GM18519 (cell line): Measurements from ENCODE around the gene PSTPIP2.

ENCODE experiments used
- ATAC-seq: cut with Tn5 transposase; IDR thresholded peaks from one replicate; pipeline ENCODE4 v1.9.1; 2021; ENCODE audit warnings: mild to moderate bottlenecking, moderate library complexity; ENCODE audit not compliant: unreplicated experiment, low FRiP score

Gene PSTPIP2

GRCh38 chr18:46040033-46040746 is 31.9 kb downstream of the PSTPIP2 start:
- no peak for ATAC-seq

GRCh38 chr18:46037512-46038305 is 34.4 kb downstream of the PSTPIP2 start:
- ATAC-seq, result no peak

GRCh38 chr18:46035696-46036680 is 36.1 kb downstream of the PSTPIP2 start:
- no peak for ATAC-seq

- no peak for ATAC-seq
These were observed 37.8 kb downstream of the PSTPIP2 start for GRCh38 chr18:46034230-46034629.

GRCh38 chr18:46031741-46032140 is 40.3 kb downstream of the PSTPIP2 start:
- ATAC-seq, result no peak

- ATAC-seq, result no peak
These were observed 43.5 kb downstream of the PSTPIP2 start for GRCh38 chr18:46028536-46028891.

- no peak for ATAC-seq
These were observed 52.1 kb downstream of the PSTPIP2 start for GRCh38 chr18:46019936-46020335.

GRCh38 chr18:46013484-46014189 is 58.4 kb downstream of the PSTPIP2 start:
- ATAC-seq, result no peak

- ATAC-seq, result no peak
These were observed 61.4 kb downstream of the PSTPIP2 start for GRCh38 chr18:46010676-46011075.

- no peak for ATAC-seq
These were observed 62.0 kb downstream of the PSTPIP2 start for GRCh38 chr18:46010050-46010449.

- ATAC-seq, result no peak
These were observed 62.8 kb downstream of the PSTPIP2 start for GRCh38 chr18:46009125-46009840.

GRCh38 chr18:46008531-46008930 is 63.5 kb downstream of the PSTPIP2 start:
- ATAC-seq, result no peak

GRCh38 chr18:46007165-46007564 is 64.9 kb downstream of the PSTPIP2 start:
- ATAC-seq, result no peak

GRCh38 chr18:46002934-46003333 is 69.1 kb downstream of the PSTPIP2 start:
- ATAC-seq, result no peak

- ATAC-seq, result no peak
These were observed 70.2 kb downstream of the PSTPIP2 start for GRCh38 chr18:46001892-46002291.

GRCh38 chr18:46001074-46001473 is 71.0 kb downstream of the PSTPIP2 start:
- no peak for ATAC-seq

GRCh38 chr18:45999536-45999935 is 72.5 kb downstream of the PSTPIP2 start:
- no peak for ATAC-seq

GRCh38 chr18:45998244-45998643 is 73.8 kb downstream of the PSTPIP2 start:
- no peak for ATAC-seq

- ATAC-seq, result no peak
These were observed 74.3 kb downstream of the PSTPIP2 start for GRCh38 chr18:45997700-45998151.
